HCT116 (cell line): ENCODE data around the gene GMDS. TPM values are rescaled to one million over a fixed set of nuclear protein-coding genes. Genes with fewer than 3 reads are reported as not detected.

ENCODE experiments used
- ATAC-seq: fragments of 200-7000 bp; cut with Tn5 transposase; 2 replicates; pipeline ENCODE4 v1.9.1; 2020; ENCODE audit warnings: mild to moderate bottlenecking, moderate library complexity
- BruUV-seq: library from RNA; stranded (reverse); fragments of 400-500 nt; replicated peaks from 2 replicates; lab custom pipeline; 2021; lab: Mats Ljungman, UMichigan
- CTCF ChIA-PET: fragments of 300-600 bp; sonication (Branson Sonifier 250); formaldehyde crosslinking; loops from one replicate; lab custom pipeline; 2021; ENCODE audit warnings: antibody characterized with exemption; lab: Charles Lee
- POLR2A ChIA-PET: fragments of 300-600, 350-600 bp; sonication (Branson Sonifier 250); formaldehyde crosslinking; loops from one replicate; lab custom pipeline; 2021; ENCODE audit warnings: antibody characterized with exemption; lab: Charles Lee
- RAD21 ChIA-PET, 2 experiments: fragments of 300-600 bp; sonication (Branson Sonifier 250); formaldehyde crosslinking; loops; one replicate each; lab custom pipeline; 2023; ENCODE audit warnings: low total read pairs in 2 of 2; ENCODE audit not compliant: uncharacterized antibody in 2 of 2, unreplicated experiment in 2 of 2, low non-redundant PET in 1 of 2; lab: Charles Lee
- DNase-seq: peaks from one replicate; pipeline ENCODE4 v3.0.0-alpha.2; 2010; ENCODE audit warnings: low read depth, low spot score
- H2AFZ ChIP-seq: fragments of 200-600 bp; shearing (Covaris generic), sonication (generic); 2 replicates; pipeline ENCODE4 v1.6.1; 2017; ENCODE audit warnings: low read depth, mixed run types, mixed read lengths, antibody characterized with exemption, low read length; ENCODE audit not compliant: poor library complexity, severe bottlenecking
- H3K27ac ChIP-seq: 2 replicates; pipeline ENCODE4 v1.5.1; 2012; ENCODE audit warnings: low read depth, low read length
- H3K27me3 ChIP-seq: fragments of 200-600 bp; sonication (generic); 2 replicates; pipeline ENCODE4 v1.6.1; 2016; ENCODE audit warnings: mixed run types, low read length, mixed read lengths; ENCODE audit not compliant: insufficient read depth
- H3K36me3 ChIP-seq, 2 experiments: fragments of 200-500 bp in 1 of 2; fragments of 200-600 bp in 1 of 2; sonication (Bioruptor generic) in 1 of 2; sonication (generic) in 1 of 2; 2 replicates each; pipeline versions ENCODE4 v1.5.1 to v1.6.1; 2014 to 2016; ENCODE audit warnings: low read length in 2 of 2, inconsistent platforms in 1 of 2, mixed read lengths in 1 of 2, mixed run types in 1 of 2; ENCODE audit not compliant: insufficient read depth in 2 of 2, control insufficient read depth in 1 of 2
- H3K4me1 ChIP-seq, 2 experiments: fragments of 200-600 bp in 1 of 2; sonication (generic) in 1 of 2; 2 replicates each; pipeline versions ENCODE4 v1.5.1 to v1.6.1; 2012 to 2017; ENCODE audit warnings: low read length in 2 of 2, inconsistent platforms in 1 of 2, mild to moderate bottlenecking in 1 of 2, mixed read lengths in 1 of 2, mixed run types in 1 of 2, moderate library complexity in 1 of 2; ENCODE audit not compliant: insufficient read depth in 2 of 2, control insufficient read depth in 1 of 2
- H3K4me2 ChIP-seq: fragments of 200-600 bp; sonication (generic); 2 replicates; pipeline ENCODE4 v1.6.1; 2017; ENCODE audit warnings: mixed run types, low read length, mixed read lengths
- H3K4me3 ChIP-seq, 2 experiments: fragments of 200-600 bp in 1 of 2; sonication (generic) in 1 of 2; replicated peaks in 1 of 2; 2 replicates each; pipeline ENCODE4 v1.5.1; 2011 to 2016; ENCODE audit warnings: low read length in 2 of 2, control low read depth in 1 of 2, low read depth in 1 of 2, mild to moderate bottlenecking in 1 of 2, mixed read lengths in 1 of 2, mixed run types in 1 of 2
- H3K79me2 ChIP-seq: fragments of 200-600 bp; sonication (generic); 2 replicates; pipeline ENCODE4 v1.6.1; 2017; ENCODE audit warnings: mild to moderate bottlenecking, mixed run types, low read length, moderate library complexity, mixed read lengths; ENCODE audit not compliant: insufficient read depth
- H3K9ac ChIP-seq: fragments of 200-600 bp; sonication (generic); 2 replicates; pipeline ENCODE4 v1.6.1; 2016; ENCODE audit warnings: low read length, mixed read lengths
- H3K9me2 ChIP-seq: fragments of 200-600 bp; sonication (generic), shearing (Covaris generic); 2 replicates; pipeline ENCODE4 v1.6.1; 2017; ENCODE audit warnings: mixed run types, mild to moderate bottlenecking, moderate library complexity; ENCODE audit not compliant: insufficient read depth
- H3K9me3 ChIP-seq, 2 experiments: fragments of 200-500 bp in 1 of 2; fragments of 200-600 bp in 1 of 2; sonication (Bioruptor generic) in 1 of 2; sonication (generic) in 1 of 2; 2 replicates each; pipeline ENCODE4 v1.6.1; 2014 to 2017; ENCODE audit warnings: low read length in 2 of 2, mixed read lengths in 2 of 2, inconsistent platforms in 1 of 2, low read depth in 1 of 2, mild to moderate bottlenecking in 1 of 2, mixed run types in 1 of 2, moderate library complexity in 1 of 2; ENCODE audit not compliant: control insufficient read depth in 1 of 2, insufficient read depth in 1 of 2
- H4K20me1 ChIP-seq: fragments of 200-600 bp; sonication (generic), shearing (Covaris generic); 2 replicates; pipeline ENCODE4 v1.6.1; 2017; ENCODE audit warnings: mixed run types, mild to moderate bottlenecking, moderate library complexity; ENCODE audit not compliant: insufficient read depth
- CTCF ChIP-seq, 3 experiments: fragments of 200-600 bp in 1 of 3; sonication (generic) in 1 of 3; IDR thresholded peaks in 2 of 3; conservative IDR thresholded peaks in 1 of 3; 2 replicates each; pipeline ENCODE4 v1.5.1; 2012 to 2017; ENCODE audit warnings: low read depth in 2 of 3, low read length in 2 of 3, antibody characterized with exemption in 1 of 3, borderline replicate concordance in 1 of 3, control low read depth in 1 of 3, mild to moderate bottlenecking in 1 of 3, mixed read lengths in 1 of 3, mixed run types in 1 of 3, moderate library complexity in 1 of 3; ENCODE audit not compliant: insufficient read depth in 1 of 3
- EZH2phosphoT487 ChIP-seq: fragments of 200-600 bp; IDR thresholded peaks from 2 replicates; pipeline ENCODE4 v1.6.1; 2018; ENCODE audit warnings: antibody characterized with exemption, borderline replicate concordance
- POLR2AphosphoS5 ChIP-seq: IDR thresholded peaks from 2 replicates; pipeline ENCODE4 v1.6.1; 2011; ENCODE audit warnings: mild to moderate bottlenecking, low read depth, low read length, moderate library complexity
- SIN3A ChIP-seq: IDR thresholded peaks from 2 replicates; pipeline ENCODE4 v1.6.1; 2012; ENCODE audit warnings: low read depth
- SP1 ChIP-seq: IDR thresholded peaks from 2 replicates; pipeline ENCODE4 v1.6.1; 2012; ENCODE audit warnings: low read depth
- ZNF274 ChIP-seq: fragments of 200-500 bp; sonication (Bioruptor generic); IDR thresholded peaks from 2 replicates; pipeline ENCODE4 v1.6.1; 2014; ENCODE audit warnings: mild to moderate bottlenecking, low read depth, low read length, inconsistent platforms
- intact Hi-C: fragments of 100-400 bp; cut with micrococcal nuclease; formaldehyde crosslinking; loops from 2 replicates; pipeline ENCODE4 v1.10.0; 2022
- total RNA-seq: library from RNA; stranded (reverse); gene quantifications from one replicate; pipeline ENCODE4 v1.2.1, GENCODE V29; 2021; ENCODE audit not compliant: unreplicated experiment
- TF ChIP-seq, protein P1 (sequence below): IDR thresholded peaks from 2 replicates; pipeline ENCODE4 v1.6.1; 2011; ENCODE audit warnings: mild to moderate bottlenecking, low read length, moderate library complexity; ENCODE audit not compliant: insufficient replicate concordance; ENCODE audit errors: extremely low read depth
- TF ChIP-seq, protein P2 (sequence below): IDR thresholded peaks from 2 replicates; pipeline ENCODE4 v1.6.1; 2012

The GMDS gene
- total RNA-seq, 1 experiment from 2014 or later: 34.4 TPM

GRCh38 chr6:2235777-2236495, 9.5 kb downstream of the GMDS start:
- ATAC-seq: no peak
- no peak overlapping the region for H3K4me2 ChIP-seq
- no peak for TF ChIP-seq POLR2AphosphoS5
- TF ChIP-seq EZH2phosphoT487: no peak
- TF ChIP-seq, protein P1, sequence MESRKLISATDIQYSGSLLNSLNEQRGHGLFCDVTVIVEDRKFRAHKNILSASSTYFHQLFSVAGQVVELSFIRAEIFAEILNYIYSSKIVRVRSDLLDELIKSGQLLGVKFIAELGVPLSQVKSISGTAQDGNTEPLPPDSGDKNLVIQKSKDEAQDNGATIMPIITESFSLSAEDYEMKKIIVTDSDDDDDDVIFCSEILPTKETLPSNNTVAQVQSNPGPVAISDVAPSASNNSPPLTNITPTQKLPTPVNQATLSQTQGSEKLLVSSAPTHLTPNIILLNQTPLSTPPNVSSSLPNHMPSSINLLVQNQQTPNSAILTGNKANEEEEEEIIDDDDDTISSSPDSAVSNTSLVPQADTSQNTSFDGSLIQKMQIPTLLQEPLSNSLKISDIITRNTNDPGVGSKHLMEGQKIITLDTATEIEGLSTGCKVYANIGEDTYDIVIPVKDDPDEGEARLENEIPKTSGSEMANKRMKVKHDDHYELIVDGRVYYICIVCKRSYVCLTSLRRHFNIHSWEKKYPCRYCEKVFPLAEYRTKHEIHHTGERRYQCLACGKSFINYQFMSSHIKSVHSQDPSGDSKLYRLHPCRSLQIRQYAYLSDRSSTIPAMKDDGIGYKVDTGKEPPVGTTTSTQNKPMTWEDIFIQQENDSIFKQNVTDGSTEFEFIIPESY: no peak
- intact Hi-C loops: no loop called here
- no peaks in the 10 kb centered on the region for H4K20me1 ChIP-seq
- no peak overlapping the region for H3K4me3 ChIP-seq
- ChIA-PET POLR2A (no interaction called here), RAD21 (no interaction called here), CTCF (no interaction called here)
- no peak overlapping the region for H2AFZ ChIP-seq
- H3K4me1 ChIP-seq: no peaks in the 10 kb centered on the region
- H3K36me3 ChIP-seq: no peaks in the 10 kb centered on the region
- H3K9ac ChIP-seq: no peak overlapping the region
- DNase-seq: no peak
- H3K9me2 ChIP-seq: no peaks in the 10 kb centered on the region
- 0 out of 2 replicates have a peak, but pooled peaks cover 12% of the 10 kb centered on the region for H3K79me2 ChIP-seq
- no peak overlapping the region for H3K27ac ChIP-seq
- H3K27me3 ChIP-seq: no peaks in the 10 kb centered on the region
- no peaks in the 10 kb centered on the region for H3K9me3 ChIP-seq
- BruUV-seq: no TSS peak

- Histone ChIP-seq H3K9me3 (no peaks in the 10 kb centered on the region), H3K4me3 (no peak overlapping the region), H3K27me3 (no peaks in the 10 kb centered on the region)
- ATAC-seq: no peak
- no TSS peak for BruUV-seq
- TF ChIP-seq POLR2AphosphoS5: no peak
- TF ChIP-seq, protein P2, sequence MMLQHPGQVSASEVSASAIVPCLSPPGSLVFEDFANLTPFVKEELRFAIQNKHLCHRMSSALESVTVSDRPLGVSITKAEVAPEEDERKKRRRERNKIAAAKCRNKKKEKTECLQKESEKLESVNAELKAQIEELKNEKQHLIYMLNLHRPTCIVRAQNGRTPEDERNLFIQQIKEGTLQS: no peak
- TF ChIP-seq SP1: no peak
- TF ChIP-seq SIN3A: no peak
- no peak for TF ChIP-seq CTCF (IDR thresholded peaks at IDR 0.05 in 2 of 3, conservative IDR thresholded peaks at IDR 0.05 in 1 of 3; ENCODE audit: borderline replicate concordance in 1 of 3, insufficient read depth in 1 of 3, low read depth in 2 of 3, low read length in 2 of 3)
- TF ChIP-seq ZNF274: no peak
- TF ChIP-seq, all 23 proteins: peak for 0
- ChIA-PET RAD21 (no interaction called here), CTCF (no interaction called here), POLR2A (no interaction called here)
- H2AFZ ChIP-seq: no peak overlapping the region
- intact Hi-C loops: no loop called here
- H3K36me3 ChIP-seq: no peaks in the 10 kb centered on the region
- no peak overlapping the region for H3K27ac ChIP-seq
- H3K4me1 ChIP-seq: no peaks in the 10 kb centered on the region
- H3K9me2 ChIP-seq: no peaks in the 10 kb centered on the region
- H3K4me2 ChIP-seq: no peak overlapping the region
- no peaks in the 10 kb centered on the region for H4K20me1 ChIP-seq
- H3K9ac ChIP-seq: no peak overlapping the region
- peaks cover 7% of the 10 kb centered on the region for H3K79me2 ChIP-seq
- DNase-seq: no peak
Measured at GRCh38 chr6:2232445-2232844, 13.0 kb downstream of the GMDS start.
